CD4-positive, alpha-beta T cell treated with Interferon gamma for 1 hour (primary cell): ENCODE results near the gene ETV5.

Source experiments
- DNase-seq: peaks from one replicate; pipeline ENCODE4 v3.0.0-alpha.2; 2020

ETV5 gene

GRCh38 chr3:186094696-186095425, 14.0 kb downstream of the ETV5 start:
- no peak for DNase-seq

- DNase-seq = no peak
Measured at GRCh38 chr3:186094271-186094670, 14.6 kb downstream of the ETV5 start.

GRCh38 chr3:186093271-186093900, 15.5 kb downstream of the ETV5 start:
- no peak for DNase-seq

- DNase-seq = no peak
Measured at GRCh38 chr3:186092360-186093070, 16.4 kb downstream of the ETV5 start.

GRCh38 chr3:186090901-186091300, 18.0 kb downstream of the ETV5 start:
- DNase-seq = no peak

- no peak for DNase-seq
Measured at GRCh38 chr3:186088335-186088734, 20.6 kb downstream of the ETV5 start.

- no peak for DNase-seq
Measured at GRCh38 chr3:186084264-186084663, 24.6 kb downstream of the ETV5 start.

- no peak for DNase-seq
Measured at GRCh38 chr3:186083746-186084145, 25.1 kb downstream of the ETV5 start.

GRCh38 chr3:186082150-186082549, 26.7 kb downstream of the ETV5 start:
- DNase-seq = no peak

- no peak for DNase-seq
Measured at GRCh38 chr3:186081678-186082077, 27.2 kb downstream of the ETV5 start.

- no peak for DNase-seq
Measured at GRCh38 chr3:186080849-186081438, 27.9 kb downstream of the ETV5 start.

- DNase-seq = no peak
Measured at GRCh38 chr3:186079925-186080324, 29.0 kb downstream of the ETV5 start.

GRCh38 chr3:186077466-186077865, 31.4 kb downstream of the ETV5 start:
- no peak for DNase-seq

GRCh38 chr3:186075931-186076567, 32.8 kb downstream of the ETV5 start:
- DNase-seq = no peak

GRCh38 chr3:186075489-186075888, 33.4 kb downstream of the ETV5 start:
- DNase-seq = no peak

GRCh38 chr3:186073641-186074040, 35.2 kb downstream of the ETV5 start:
- DNase-seq = no peak

- DNase-seq = no peak
Measured at GRCh38 chr3:186070996-186071395, 37.9 kb downstream of the ETV5 start.

- no peak for DNase-seq
Measured at GRCh38 chr3:186070550-186070949, 38.3 kb downstream of the ETV5 start.

- no peak for DNase-seq
Measured at GRCh38 chr3:186070133-186070532, 38.8 kb downstream of the ETV5 start.

GRCh38 chr3:186069199-186069598, 39.7 kb downstream of the ETV5 start:
- DNase-seq = no peak

GRCh38 chr3:186068243-186068552, 40.7 kb downstream of the ETV5 start:
- no peak for DNase-seq

- no peak for DNase-seq
Measured at GRCh38 chr3:186067360-186068242, 41.3 kb downstream of the ETV5 start.
